Measurements from ENCODE around the gene CWC25.

CWC25 gene

DNA sequence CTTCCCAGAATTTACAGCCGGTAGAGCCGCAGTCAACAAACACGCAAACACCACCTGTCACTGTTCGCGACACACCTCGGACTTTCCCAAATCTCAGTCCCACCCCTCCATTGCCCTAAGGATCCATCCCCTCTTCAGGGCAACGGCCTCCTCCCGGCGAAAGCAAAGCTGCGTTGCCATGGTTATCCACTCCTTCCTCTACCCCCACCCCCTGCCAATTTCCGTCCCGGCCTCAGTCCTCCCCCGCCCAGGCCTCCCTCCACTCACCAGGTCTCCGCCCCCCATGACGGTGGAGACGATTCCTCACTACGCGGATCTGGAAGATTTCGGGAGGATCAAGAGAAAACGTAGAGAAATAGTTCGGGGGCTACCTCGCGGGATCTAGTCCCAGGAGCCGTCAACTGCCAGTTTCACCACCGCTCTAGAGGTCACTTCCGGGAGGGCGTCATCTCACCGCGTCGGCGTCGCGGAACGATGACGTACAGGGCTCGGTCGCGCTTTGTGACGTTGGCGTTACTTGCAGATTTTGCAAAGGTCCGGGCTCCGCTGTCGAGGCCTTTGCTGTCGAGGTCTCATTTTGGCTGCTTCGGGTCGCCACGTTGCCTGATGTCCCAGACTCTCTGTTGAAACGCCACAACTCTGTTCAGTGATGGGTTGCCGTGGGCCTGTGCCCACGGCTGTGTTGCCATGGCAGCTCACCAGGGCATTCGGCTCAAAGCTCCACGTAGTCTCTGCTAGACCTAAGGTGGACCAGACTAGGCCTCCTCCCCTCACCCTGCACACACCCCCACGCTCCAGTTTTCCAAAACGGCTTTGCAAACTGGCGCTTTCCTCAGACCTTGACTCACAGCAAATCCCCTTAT is at the start of gene CWC25:
Gene CWC25, minus strand, starts transcription at position 423 of the 863 bp plus-strand sequence. Its CDS starts 138 bp downstream, at position 285.
- peak; percentile 98 for DNase-seq (ENCODE audit: low read depth)
- H3K4me3 ChIP-seq (ENCODE audit: low read depth, low read length) = peak within 1 kb of the TSS; percentile 95
- TF ChIP-seq, protein P1, sequence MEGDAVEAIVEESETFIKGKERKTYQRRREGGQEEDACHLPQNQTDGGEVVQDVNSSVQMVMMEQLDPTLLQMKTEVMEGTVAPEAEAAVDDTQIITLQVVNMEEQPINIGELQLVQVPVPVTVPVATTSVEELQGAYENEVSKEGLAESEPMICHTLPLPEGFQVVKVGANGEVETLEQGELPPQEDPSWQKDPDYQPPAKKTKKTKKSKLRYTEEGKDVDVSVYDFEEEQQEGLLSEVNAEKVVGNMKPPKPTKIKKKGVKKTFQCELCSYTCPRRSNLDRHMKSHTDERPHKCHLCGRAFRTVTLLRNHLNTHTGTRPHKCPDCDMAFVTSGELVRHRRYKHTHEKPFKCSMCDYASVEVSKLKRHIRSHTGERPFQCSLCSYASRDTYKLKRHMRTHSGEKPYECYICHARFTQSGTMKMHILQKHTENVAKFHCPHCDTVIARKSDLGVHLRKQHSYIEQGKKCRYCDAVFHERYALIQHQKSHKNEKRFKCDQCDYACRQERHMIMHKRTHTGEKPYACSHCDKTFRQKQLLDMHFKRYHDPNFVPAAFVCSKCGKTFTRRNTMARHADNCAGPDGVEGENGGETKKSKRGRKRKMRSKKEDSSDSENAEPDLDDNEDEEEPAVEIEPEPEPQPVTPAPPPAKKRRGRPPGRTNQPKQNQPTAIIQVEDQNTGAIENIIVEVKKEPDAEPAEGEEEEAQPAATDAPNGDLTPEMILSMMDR (conservative IDR thresholded peaks at IDR 0.05; ENCODE audit: low read depth, low read length) = no peak

DNA sequence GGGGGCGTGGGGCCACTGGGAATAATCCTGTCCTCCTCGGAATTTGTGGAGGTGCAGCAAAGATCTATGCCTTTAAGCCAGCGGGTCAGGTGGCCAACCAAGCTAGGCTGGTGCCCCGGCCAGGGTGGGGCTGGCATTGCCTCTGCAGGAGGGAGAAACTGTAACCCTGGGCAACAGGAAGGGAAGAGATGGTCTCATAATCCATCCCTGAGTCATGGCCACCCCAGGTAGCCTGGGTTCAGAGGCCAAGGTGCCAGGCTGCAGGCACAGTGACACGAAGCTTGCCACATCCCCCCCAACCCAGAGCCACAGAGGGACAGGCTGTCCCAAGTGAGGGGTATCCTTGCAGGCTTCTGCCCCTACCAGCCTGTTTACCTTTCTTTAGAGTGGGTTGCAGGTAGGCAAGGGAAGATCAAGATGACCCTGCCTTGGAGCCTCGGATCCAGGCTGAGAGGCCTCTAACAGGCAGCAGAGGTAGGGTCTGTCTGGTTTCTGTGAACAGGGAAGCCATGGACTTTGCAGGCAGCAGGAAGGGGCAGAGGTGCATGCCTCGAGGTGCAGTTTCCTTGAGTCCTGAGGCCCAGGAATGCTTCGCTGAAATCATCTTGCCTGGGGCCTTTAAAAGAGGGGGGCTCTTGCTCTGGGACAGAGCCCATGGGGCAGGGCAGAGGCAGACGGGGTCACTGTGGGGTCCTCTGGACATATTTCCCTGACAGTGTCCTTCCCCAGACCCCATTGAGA is 48.7 kb upstream of the CWC25 start:
- DNase-seq (ENCODE audit: low read depth) = no peak
- TF ChIP-seq, protein P1 (conservative IDR thresholded peaks at IDR 0.05; ENCODE audit: low read depth, low read length) = no peak
- no peak overlapping the region for H3K4me3 ChIP-seq (ENCODE audit: low read depth, low read length)

DNA sequence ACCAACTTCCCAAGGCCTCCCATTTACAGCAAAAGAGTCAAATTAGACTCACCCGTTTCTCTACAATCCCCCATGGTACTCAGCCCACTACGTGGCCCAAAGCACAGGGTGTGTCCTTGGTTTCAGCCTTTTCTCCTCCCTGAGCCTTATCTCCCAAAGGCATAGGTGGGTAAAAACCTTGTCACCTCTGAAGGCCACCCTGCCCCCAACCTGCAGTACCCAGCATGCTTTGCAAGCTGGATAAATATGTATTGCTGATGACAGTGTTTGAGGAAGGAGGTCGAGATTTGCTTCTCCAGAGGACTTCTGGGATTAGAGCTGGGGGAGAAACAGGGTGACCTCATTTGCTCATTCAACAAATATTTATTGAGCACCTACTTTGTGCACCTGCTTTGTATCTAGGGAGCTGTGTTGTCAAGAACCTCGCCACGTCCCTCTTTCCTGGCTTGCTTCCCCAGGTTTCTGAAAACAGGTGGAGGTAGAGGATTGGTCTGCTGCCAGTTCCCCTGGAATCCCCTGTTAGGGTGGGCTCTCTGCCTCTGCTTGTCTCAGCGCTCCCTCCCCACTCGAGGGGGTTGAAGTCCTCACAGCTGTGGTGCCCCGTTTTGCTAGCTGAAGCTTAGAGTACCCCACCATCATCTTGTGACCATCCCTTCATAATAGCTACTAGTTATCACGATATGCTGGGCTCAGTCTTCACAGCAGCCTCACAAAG is 47.7 kb upstream of the CWC25 start:
- no peak overlapping the region for H3K4me3 ChIP-seq (ENCODE audit: low read depth, low read length)
- no peak for DNase-seq (ENCODE audit: low read depth)
- TF ChIP-seq, protein P1 (conservative IDR thresholded peaks at IDR 0.05; ENCODE audit: low read depth, low read length) = no peak

DNA sequence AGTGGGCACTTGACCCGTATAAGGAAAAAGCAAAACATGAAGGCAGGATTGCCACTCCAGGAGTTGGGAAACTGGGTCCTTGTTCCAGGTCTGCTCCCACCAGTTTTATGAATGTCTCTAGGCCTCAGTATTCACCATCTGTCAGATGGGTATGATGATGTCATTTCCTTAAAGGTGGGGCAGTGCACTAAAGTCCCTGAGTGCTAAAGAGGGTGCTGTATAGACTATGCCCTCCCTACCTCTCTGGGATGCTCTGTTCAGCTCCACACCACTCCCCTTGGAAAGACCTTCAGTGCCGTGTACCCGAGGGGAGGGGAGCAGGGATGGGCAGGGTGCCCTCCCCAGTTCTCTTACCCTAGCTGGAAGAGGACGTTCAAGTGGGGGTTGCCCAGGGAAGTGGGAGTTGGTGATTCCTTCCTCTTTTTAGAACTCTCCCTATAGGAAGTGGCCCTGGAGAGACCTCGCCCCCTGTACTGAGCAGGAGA is 46.9 kb upstream of the CWC25 start:
- no peak for DNase-seq (ENCODE audit: low read depth)
- TF ChIP-seq, protein P1 (conservative IDR thresholded peaks at IDR 0.05; ENCODE audit: low read depth, low read length) = no peak
- H3K4me3 ChIP-seq (ENCODE audit: low read depth, low read length) = peak overlapping the region; percentile 97

GRCh38 chr17:38871247-38872015 is 46.3 kb upstream of the CWC25 start:
- peak; percentile 72 for DNase-seq (ENCODE audit: low read depth)
- TF ChIP-seq, protein P1 (conservative IDR thresholded peaks at IDR 0.05; ENCODE audit: low read depth, low read length) = no peak
- H3K4me3 ChIP-seq (ENCODE audit: low read depth, low read length) = peak overlapping the region; percentile 97
